SK-N-SH (cell line): Measurements from ENCODE around the gene PRPF6. TPM values are rescaled to one million over a fixed set of nuclear protein-coding genes. Genes with fewer than 3 reads are reported as not detected.

Source experiments
- CTCF ChIA-PET: fragments of 300-600, 350-600 bp; formaldehyde crosslinking; extraction: SDS; loops from one replicate; lab custom pipeline; 2021; lab: Yijun Ruan, JAX
- POLR2A ChIA-PET: fragments of 350-600 bp; sonication (Branson Sonifier 250); formaldehyde crosslinking; extraction: SDS; loops from one replicate; lab custom pipeline; 2020; ENCODE audit warnings: antibody characterized with exemption, inconsistent platforms; lab: Yijun Ruan, JAX
- DNase-seq: peaks from one replicate; pipeline ENCODE4 v3.0.0; 2012
- H2AFZ ChIP-seq: fragments of 200-600 bp; sonication (generic); 2 replicates; pipeline ENCODE4 v1.8.1; 2016; ENCODE audit warnings: antibody characterized with exemption, mild to moderate bottlenecking, low read depth
- H3F3A ChIP-seq: fragments of 200-600 bp; sonication (generic); replicated peaks from 2 replicates; pipeline ENCODE3; 2016; ENCODE audit warnings: antibody characterized with exemption, mild to moderate bottlenecking; ENCODE audit not compliant: insufficient read depth
- H3K27ac ChIP-seq, 2 experiments: fragments of 200-500 bp in 1 of 2; fragments of 200-600 bp in 1 of 2; sonication (Bioruptor generic) in 1 of 2; sonication (generic), shearing (Covaris generic) in 1 of 2; 2 replicates each; pipeline versions ENCODE4 v1.5.1 to v1.6.1; 2014 to 2016; ENCODE audit warnings: low read depth in 2 of 2, inconsistent platforms in 1 of 2, low read length in 1 of 2, mild to moderate bottlenecking in 1 of 2, mixed read lengths in 1 of 2
- H3K27me3 ChIP-seq: fragments of 200-600 bp; sonication (generic), shearing (Covaris generic); 2 replicates; pipeline ENCODE4 v1.6.1; 2016; ENCODE audit warnings: mixed run types; ENCODE audit not compliant: insufficient read depth
- H3K36me3 ChIP-seq, 2 experiments: fragments of 200-500 bp in 1 of 2; fragments of 200-600 bp in 1 of 2; sonication (Bioruptor generic) in 1 of 2; sonication (generic) in 1 of 2; replicated peaks in 1 of 2; 2 replicates each; pipeline versions ENCODE3 to v1.5.1; 2014 to 2016; ENCODE audit warnings: low read length in 1 of 2, mild to moderate bottlenecking in 1 of 2; ENCODE audit not compliant: insufficient read depth in 2 of 2, control insufficient read depth in 1 of 2
- H3K4me1 ChIP-seq, 2 experiments: fragments of 200-500 bp in 1 of 2; fragments of 200-600 bp in 1 of 2; sonication (Bioruptor generic) in 1 of 2; sonication (generic), shearing (Covaris generic) in 1 of 2; 2 replicates each; pipeline versions ENCODE4 v1.5.1 to v1.6.1; 2014 to 2016; ENCODE audit warnings: low read depth in 1 of 2, low read length in 1 of 2, mixed run types in 1 of 2; ENCODE audit not compliant: insufficient read depth in 2 of 2, control insufficient read depth in 1 of 2
- H3K4me2 ChIP-seq: fragments of 200-600 bp; sonication (generic), shearing (Covaris generic); 2 replicates; pipeline ENCODE4 v1.6.1; 2017; ENCODE audit warnings: mixed run types
- H3K4me3 ChIP-seq, 2 experiments: fragments of 200-500 bp in 1 of 2; fragments of 200-600 bp in 1 of 2; sonication (Bioruptor generic) in 1 of 2; sonication (generic), shearing (Covaris generic) in 1 of 2; 2 replicates each; pipeline versions ENCODE4 v1.5.1 to v1.8.1; 2014 to 2016; ENCODE audit warnings: low read depth in 2 of 2, inconsistent platforms in 1 of 2, low read length in 1 of 2, mild to moderate bottlenecking in 1 of 2, mixed read lengths in 1 of 2, moderate library complexity in 1 of 2
- H3K79me2 ChIP-seq: fragments of 200-600 bp; sonication (generic); 2 replicates; pipeline ENCODE4 v1.8.1; 2017; ENCODE audit warnings: mild to moderate bottlenecking; ENCODE audit not compliant: insufficient read depth
- H3K9ac ChIP-seq: fragments of 200-600 bp; sonication (generic); 2 replicates; pipeline ENCODE4 v1.6.1; 2017; ENCODE audit warnings: mixed run types
- H3K9me2 ChIP-seq: fragments of 200-600 bp; sonication (generic); 2 replicates; pipeline ENCODE4 v1.6.1; 2017; ENCODE audit warnings: mixed run types
- H3K9me3 ChIP-seq: fragments of 200-600 bp; sonication (generic); 2 replicates; pipeline ENCODE4 v1.6.1; 2017; ENCODE audit warnings: mixed run types, mild to moderate bottlenecking, moderate library complexity
- H4K20me1 ChIP-seq: fragments of 200-600 bp; sonication (generic); 2 replicates; pipeline ENCODE4 v1.6.1; 2017; ENCODE audit warnings: mild to moderate bottlenecking, mixed run types; ENCODE audit not compliant: insufficient read depth
- CTCF ChIP-seq: fragments of 200-600 bp; sonication (generic); IDR thresholded peaks from 2 replicates; pipeline ENCODE4 v1.6.1; 2017; ENCODE audit warnings: antibody characterized with exemption, mild to moderate bottlenecking, moderate library complexity
- FOSL2 ChIP-seq: IDR thresholded peaks from 2 replicates; pipeline ENCODE4 v1.4.0; 2012; ENCODE audit warnings: low read depth, mild to moderate bottlenecking, moderate library complexity, borderline replicate concordance
- MEF2A ChIP-seq: IDR thresholded peaks from 2 replicates; pipeline ENCODE4 v1.4.0; 2012; ENCODE audit warnings: low read depth, borderline replicate concordance
- MXI1 ChIP-seq: IDR thresholded peaks from 2 replicates; pipeline ENCODE4 v1.6.1; 2012; ENCODE audit warnings: mild to moderate bottlenecking, low read depth, low read length, improper control_type of control experiment
- NFIC ChIP-seq: IDR thresholded peaks from 2 replicates; pipeline ENCODE4 v1.4.0; 2012; ENCODE audit warnings: borderline replicate concordance
- POLR2AphosphoS5 ChIP-seq: IDR thresholded peaks from 2 replicates; pipeline ENCODE4 v1.6.1; 2012; ENCODE audit warnings: low read depth, low read length
- REST ChIP-seq: IDR thresholded peaks from 2 replicates; pipeline ENCODE4 v1.6.1; 2012; ENCODE audit warnings: mild to moderate bottlenecking, low read depth, low read length, moderate library complexity
- RFX5 ChIP-seq: IDR thresholded peaks from 2 replicates; pipeline ENCODE4 v1.6.1; 2012; ENCODE audit warnings: mild to moderate bottlenecking, improper control_type of control experiment, low read length
- TAF1 ChIP-seq: IDR thresholded peaks from 2 replicates; pipeline ENCODE4 v1.6.1; 2012; ENCODE audit warnings: low read depth, mild to moderate bottlenecking, low read length, moderate library complexity, borderline replicate concordance
- TCF12 ChIP-seq: IDR thresholded peaks from 2 replicates; pipeline ENCODE4 v1.4.0; 2012
- USF1 ChIP-seq: IDR thresholded peaks from 2 replicates; pipeline ENCODE4 v1.4.0; 2012; ENCODE audit warnings: low read depth, borderline replicate concordance
- YY1 ChIP-seq: IDR thresholded peaks from 2 replicates; pipeline ENCODE4 v1.4.0; 2012; ENCODE audit warnings: low read depth, mild to moderate bottlenecking
- WGBS: methylation state at CpG from one replicate; pipeline ENCODE4 v1.1.6; 2017; ENCODE audit warnings: low lambda C conversion rate; 5-methylcytosine and 5-hydroxymethylcytosine counted together
- polyA plus RNA-seq, 3 experiments: library from polyadenylated mRNA; depleted of rRNA; stranded (reverse); fragments of >200 nt; gene quantifications; 2 replicates each; pipeline ENCODE4 v1.2.3, GENCODE V29; 2012
- TF ChIP-seq, protein P1 (sequence below): IDR thresholded peaks from 2 replicates; pipeline ENCODE4 v1.4.0; 2012; ENCODE audit warnings: low read depth, borderline replicate concordance

PRPF6 gene
- polyA plus RNA-seq, 1 of the 3 experiments (the other 2 are of a cell fraction) = 59.1 TPM

- Histone ChIP-seq H3K27ac (no peak overlapping the region), H3K79me2 (no peaks in the 10 kb centered on the region), H3K27me3 (no peaks in the 10 kb centered on the region; the same call in 1 of the 2 replicates)
- CTCF ChIA-PET = interaction anchor here (0.7 to 12.9 kb wide), 5 partner anchors 12 to 33 kb away, joined by 3 to 252 read pairs (median 3); partner anchors contain the start of gene NPBWR2
- 98% methylated on average over 6 of the region's 6 CpGs for WGBS
- TF ChIP-seq, protein P1, sequence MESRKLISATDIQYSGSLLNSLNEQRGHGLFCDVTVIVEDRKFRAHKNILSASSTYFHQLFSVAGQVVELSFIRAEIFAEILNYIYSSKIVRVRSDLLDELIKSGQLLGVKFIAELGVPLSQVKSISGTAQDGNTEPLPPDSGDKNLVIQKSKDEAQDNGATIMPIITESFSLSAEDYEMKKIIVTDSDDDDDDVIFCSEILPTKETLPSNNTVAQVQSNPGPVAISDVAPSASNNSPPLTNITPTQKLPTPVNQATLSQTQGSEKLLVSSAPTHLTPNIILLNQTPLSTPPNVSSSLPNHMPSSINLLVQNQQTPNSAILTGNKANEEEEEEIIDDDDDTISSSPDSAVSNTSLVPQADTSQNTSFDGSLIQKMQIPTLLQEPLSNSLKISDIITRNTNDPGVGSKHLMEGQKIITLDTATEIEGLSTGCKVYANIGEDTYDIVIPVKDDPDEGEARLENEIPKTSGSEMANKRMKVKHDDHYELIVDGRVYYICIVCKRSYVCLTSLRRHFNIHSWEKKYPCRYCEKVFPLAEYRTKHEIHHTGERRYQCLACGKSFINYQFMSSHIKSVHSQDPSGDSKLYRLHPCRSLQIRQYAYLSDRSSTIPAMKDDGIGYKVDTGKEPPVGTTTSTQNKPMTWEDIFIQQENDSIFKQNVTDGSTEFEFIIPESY = no peak
- TF ChIP-seq MXI1 = no peak
- no peak for TF ChIP-seq POLR2AphosphoS5
- TF ChIP-seq TAF1 = no peak
- no peak for TF ChIP-seq CTCF
- TF ChIP-seq TCF12 = no peak
- TF ChIP-seq FOSL2 = no peak
- TF ChIP-seq MEF2A = no peak
- no peak for TF ChIP-seq USF1
- TF ChIP-seq REST = no peak
- no peak for TF ChIP-seq YY1
- no peak for TF ChIP-seq RFX5
- no peak for TF ChIP-seq NFIC
- TF ChIP-seq, all 33 proteins: peak for 0
- Histone ChIP-seq H3F3A (peaks cover 14% of the 10 kb centered on the region), H3K4me2 (no peak overlapping the region), H3K9me2 (no peaks in the 10 kb centered on the region), H3K4me3 (no peak overlapping the region), H3K9ac (no peak overlapping the region), H2AFZ (no peak overlapping the region), H3K36me3 (no peaks in the 10 kb centered on the region), H4K20me1 (no peaks in the 10 kb centered on the region), H3K4me1 (peaks cover 13 to 36% of the 10 kb centered on the region in 2 experiments; a peak in 3 of 4 replicates), H3K9me3 (no peaks in the 10 kb centered on the region)
- POLR2A ChIA-PET = no interaction called here
- no peak for DNase-seq
Observed at GRCh38 chr20:64081624-64081964, 100.7 kb downstream of the PRPF6 start.
